CD1c-positive myeloid dendritic cell (primary cell): ENCODE data around the gene TLR10.
"Not testable (repeated sequence)": the region's sequence is repeated elsewhere in the genome, so short reads cannot be mapped to it uniquely, and the experiment has no call there.

Experiments
- DNase-seq: peaks from one replicate; pipeline ENCODE4 v3.0.0-alpha.2; 2016; ENCODE audit errors: extremely low spot score

TLR10 gene

DNA sequence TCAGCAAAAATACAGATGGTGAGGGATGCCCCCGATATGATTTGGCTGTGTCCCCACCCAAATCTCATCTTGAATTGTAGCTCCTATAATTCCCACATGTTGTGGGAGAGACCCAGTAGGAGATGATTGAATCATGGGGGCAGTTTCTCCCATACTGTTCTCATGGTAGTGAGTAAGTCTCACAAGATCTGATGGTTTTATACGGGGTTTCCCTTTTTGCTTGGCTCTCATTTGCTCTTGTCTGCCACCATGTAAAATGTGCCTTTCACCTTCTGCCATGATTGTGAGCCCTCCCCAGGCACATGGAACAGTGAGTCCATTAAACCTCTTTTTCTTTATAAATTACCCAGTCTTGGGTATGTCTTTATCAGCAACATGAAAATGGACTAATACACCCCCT, 15.8 kb downstream of the TLR10 start:
- not testable (repeated sequence) for DNase-seq

DNA sequence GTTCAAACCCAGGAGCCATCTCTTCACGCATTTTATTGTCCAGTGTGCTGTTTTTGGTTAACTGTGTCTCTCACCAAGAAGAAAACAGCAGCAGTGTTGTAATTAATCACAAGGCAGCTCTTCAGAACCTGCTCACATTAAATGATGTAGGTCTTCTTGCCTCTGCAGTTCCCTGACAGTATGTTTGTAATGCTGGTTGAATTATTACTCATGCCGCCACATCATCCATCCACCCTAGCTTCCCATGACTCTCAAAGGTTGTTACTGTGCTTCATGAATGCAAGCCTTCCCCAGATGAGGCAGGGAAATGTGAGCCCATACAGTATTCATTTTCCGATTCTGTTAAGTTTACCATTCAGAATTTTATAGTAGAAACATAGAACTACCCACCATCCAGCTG, 17.4 kb downstream of the TLR10 start:
- no peak for DNase-seq

DNA sequence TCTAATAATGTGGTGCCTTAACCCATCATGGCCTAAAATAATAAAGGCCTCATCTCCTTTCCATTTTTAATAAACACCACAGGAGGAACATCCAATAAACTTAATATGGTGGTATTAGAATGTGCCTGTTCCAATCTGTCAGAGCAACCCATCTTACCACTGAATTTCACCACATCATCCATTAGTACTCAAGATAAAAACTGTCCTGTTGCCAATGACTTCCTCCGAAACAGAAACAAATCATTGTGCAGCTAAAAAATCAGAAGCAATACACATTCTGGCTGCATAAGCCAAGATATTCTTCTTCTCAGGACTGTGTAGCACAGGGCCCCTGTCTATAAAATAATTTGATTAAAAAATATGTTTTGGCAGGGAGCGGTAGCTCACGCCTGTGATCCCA, 18.5 kb downstream of the TLR10 start:
- no peak for DNase-seq

DNA sequence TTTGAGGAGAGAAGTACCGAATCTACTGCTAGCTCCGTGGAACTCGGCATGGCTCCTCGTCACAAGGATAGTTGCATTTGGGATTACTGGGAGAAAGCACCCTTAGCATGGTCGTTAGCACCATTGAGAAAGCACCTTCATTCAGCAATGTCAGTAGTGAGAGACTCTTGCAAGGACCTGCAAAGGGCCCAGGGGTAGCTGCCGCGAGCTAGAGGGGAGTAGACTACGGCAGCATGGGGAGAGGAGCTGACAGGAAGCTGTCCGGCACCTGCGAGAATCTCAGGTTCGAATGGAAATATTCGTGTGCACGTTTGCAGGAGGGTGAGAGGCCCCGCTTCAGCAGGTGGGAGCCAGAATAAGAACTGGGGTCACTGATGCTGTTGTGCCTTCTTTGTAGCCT, 20.2 kb downstream of the TLR10 start:
- DNase-seq: no peak

GRCh38 chr4:38759790-38760122, 23.0 kb downstream of the TLR10 start:
- no peak for DNase-seq

DNA sequence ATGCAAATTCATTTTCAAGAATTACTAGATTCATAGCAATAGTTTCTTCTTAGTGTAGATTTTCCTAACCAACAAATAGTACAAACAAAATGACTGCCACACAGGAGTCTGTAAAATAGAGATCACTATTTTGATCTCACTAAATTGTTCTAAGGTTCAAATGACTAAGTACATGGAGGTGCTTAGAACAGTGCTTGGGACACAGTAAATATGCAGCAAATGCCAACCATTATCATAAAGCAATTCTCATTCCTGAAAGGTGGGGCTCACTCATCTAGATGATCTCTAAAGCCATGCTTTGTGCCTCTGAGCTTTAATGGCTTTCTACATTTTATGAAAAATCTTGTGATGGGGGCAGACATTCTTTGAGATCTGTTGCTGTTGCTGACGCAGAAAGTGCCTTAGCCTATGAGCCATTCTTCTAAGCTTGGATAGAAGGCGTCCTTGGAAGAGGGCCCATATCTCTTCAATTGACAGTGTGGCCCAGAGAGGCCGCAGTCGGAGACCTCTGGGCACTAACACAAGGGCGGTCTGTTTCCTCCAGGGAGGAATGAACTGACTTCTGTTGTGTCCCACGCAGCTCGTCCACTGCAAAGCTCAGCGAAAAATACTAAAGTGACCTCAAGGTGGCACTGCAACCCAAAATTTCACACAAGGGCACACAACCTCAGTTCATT, 23.5 kb downstream of the TLR10 start:
- peak; percentile 83 for DNase-seq

DNA sequence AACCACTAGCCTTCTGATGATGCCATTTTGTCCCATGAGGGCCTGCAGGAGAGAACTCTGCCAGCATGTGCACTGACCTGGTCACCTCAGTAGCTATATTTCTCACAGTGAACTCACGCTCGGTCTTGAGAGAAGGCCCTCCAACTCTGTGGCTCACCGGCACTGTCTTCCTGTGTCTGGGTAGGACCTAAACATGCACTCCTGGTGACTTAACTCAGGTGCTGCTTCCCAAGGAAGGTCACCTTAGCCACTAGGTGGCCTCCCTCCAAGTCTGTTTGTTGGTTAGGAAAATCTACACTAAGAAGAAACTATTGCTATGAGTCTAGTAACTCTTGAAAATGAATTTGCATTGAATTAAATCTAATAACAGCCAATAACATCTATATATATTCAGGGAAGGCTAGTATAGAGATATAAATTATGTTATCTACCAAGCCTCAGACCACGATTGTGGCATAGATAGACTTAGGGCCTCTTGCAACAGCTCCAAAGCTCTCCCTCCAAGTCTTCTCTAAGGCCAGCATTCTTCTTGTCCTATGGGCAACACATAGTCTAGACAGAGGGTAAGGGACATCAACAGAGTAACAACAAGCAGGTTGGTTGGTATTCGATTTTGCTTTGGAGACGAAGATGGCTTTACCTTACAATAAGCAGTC, 24.7 kb downstream of the TLR10 start:
- DNase-seq: no peak

GRCh38 chr4:38752941-38753806, 29.6 kb downstream of the TLR10 start:
- DNase-seq: no peak

- DNase-seq: peak; percentile 24
Measured at GRCh38 chr4:38752372-38752940, 30.3 kb downstream of the TLR10 start.

DNA sequence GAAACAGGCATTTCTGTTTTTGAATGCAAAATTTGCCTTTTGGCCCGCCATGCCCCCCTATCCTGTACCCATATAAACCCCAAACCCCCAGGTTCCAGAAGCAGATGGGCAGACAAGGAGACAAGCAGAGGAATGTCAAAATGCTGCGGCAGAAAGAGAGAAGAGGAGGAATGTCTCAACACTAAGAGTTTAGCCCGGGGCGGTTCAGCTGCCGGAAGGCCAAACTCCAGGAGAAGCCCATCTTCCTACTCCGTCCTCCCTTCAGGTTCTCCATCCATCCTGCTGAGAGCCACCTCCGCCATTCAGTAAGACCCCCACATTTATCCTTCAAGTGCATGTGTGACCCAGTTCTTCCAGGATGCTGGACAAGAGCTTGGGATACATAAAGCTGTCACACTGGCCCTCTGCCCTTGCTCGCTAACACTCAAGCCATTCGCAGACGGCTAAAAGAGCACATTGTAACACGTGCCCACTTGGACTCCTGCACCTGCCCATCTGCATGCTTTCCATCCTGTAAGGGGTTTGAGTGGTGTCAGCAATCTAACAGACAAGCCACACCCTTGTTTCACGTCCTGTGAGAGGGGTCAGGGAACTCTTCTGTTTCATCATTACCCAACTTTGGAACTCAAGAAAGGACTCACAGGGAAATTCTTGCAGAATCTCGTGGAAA, 31.3 kb downstream of the TLR10 start:
- DNase-seq: no peak

DNA sequence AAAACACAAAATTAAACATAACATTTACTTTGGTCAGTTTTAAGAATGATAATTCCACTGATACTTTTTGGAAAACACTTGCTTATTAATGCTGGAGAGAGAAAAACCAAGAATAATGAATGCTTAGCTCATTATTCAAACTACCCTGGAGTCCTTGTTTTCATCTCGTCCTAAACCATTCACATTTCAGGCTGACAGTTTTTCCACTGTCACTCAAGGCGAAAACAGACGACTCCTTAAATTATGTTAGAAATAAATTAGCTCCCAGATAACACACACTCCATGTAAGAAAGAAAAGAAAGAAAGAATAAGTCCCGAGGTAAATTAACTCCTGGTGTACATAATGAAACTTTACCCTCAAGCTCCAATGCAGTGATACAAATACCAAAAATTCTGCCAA, 33.5 kb downstream of the TLR10 start:
- no peak for DNase-seq

DNA sequence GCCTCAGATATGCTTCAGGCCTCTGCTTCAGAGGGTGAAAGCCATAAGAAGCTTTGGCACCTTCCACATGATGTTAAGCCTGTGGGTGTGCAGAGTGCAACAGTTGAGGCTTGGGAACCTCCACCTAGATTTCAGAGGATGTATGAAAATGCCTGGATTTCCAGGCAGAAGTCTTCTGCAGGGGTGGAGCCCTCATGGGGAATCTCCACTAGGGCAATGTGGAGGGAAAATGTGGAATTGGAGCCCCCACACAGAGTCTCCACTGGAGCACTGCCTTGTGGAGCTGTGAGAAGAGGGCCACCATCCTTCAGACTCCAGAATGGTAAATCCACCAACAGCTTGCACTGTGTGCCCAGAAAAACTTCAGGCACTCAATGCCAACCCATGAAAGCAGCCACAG, 35.2 kb downstream of the TLR10 start:
- no peak for DNase-seq

- no peak for DNase-seq
Measured at GRCh38 chr4:38745881-38746280, 36.9 kb downstream of the TLR10 start.

GRCh38 chr4:38743866-38744265, 38.9 kb downstream of the TLR10 start:
- peak; percentile 86 for DNase-seq

GRCh38 chr4:38740303-38740702, 42.5 kb downstream of the TLR10 start:
- DNase-seq: no peak

DNA sequence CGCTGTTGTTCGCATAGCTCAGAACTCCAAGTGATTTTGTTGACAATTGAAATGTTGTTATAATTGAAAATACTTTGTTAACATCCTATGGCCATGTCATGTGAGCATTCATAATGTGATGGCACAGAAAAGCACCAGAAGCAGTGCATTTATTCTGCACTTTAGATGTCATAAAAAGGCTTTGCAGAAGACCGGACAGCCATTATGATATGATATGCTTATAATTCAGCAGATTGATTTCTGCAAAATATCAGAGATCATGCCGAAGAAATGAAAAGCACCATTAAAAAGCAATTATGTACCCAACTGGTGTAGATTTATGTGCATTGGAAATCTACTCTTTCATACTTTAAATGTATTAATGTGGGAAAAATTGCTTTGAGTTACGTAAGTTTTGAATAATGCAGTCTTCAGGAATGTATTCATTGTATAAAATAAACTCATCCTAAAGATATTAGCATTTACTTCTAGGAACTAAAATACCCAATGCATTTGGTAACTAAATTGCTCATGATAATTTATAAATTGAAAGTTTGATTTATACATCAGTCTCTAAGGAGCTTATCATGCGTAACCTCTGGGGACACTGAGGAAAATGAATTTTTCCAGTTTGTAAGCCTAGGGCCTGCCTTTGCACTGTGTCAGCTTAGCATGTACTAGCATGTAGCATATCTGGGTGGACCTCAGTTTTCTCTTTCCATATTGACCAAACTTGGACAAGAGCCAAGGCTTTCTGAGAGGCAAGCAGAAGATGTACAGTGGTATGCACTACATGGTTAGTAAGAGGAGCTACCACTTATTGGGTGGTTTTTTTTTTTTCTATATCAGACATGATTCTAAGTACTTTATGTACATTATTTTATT, 43.6 kb downstream of the TLR10 start:
- DNase-seq: no peak

GRCh38 chr4:38735870-38736269, 46.9 kb downstream of the TLR10 start:
- DNase-seq: no peak

DNA sequence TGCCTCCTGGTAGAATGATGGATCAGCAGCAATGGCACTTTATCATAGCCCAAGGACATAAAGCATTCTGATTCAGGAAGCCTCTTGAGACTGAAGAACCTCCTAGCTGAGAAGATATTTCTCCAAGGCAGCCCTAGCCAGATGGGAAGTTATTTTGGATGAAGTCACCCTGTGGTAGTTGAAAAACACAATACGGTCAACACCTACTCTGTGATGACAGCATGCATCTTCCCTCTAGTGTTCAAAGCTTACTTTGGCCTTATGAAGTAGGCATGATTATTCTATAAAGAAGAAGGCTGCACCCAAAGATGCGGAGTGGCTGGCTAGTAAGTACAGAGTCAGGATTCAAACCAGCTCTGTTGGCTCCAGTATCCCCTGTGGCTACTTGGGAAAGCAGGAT, 47.9 kb downstream of the TLR10 start:
- DNase-seq: peak; percentile 75

- peak; percentile 60 for DNase-seq
Measured at GRCh38 chr4:38734446-38734845, 48.3 kb downstream of the TLR10 start.

- DNase-seq: no peak
Measured at GRCh38 chr4:38733663-38734062, 49.1 kb downstream of the TLR10 start.
